Kidney epithelial cell (primary cell): Measurements from ENCODE around the gene MAF. TPM values are rescaled to one million over a fixed set of nuclear protein-coding genes. Genes with fewer than 3 reads are reported as not detected.

Experiments used
- DNase-seq: peaks from one replicate; pipeline ENCODE4 v3.0.0-alpha.2; 2010; ENCODE audit warnings: low read depth
- H3K27me3 ChIP-seq: 2 replicates; pipeline ENCODE4 v1.6.0; 2011; ENCODE audit warnings: low read length; ENCODE audit not compliant: control insufficient read depth, insufficient read depth
- H3K36me3 ChIP-seq: 2 replicates; pipeline ENCODE4 v1.5.1; 2011; ENCODE audit warnings: low read length; ENCODE audit not compliant: control insufficient read depth, insufficient read depth
- H3K4me3 ChIP-seq: 2 replicates; pipeline ENCODE4 v1.5.1; 2011; ENCODE audit warnings: low read depth, mild to moderate bottlenecking, control low read depth, low read length
- total RNA-seq: library from RNA; depleted of rRNA; stranded (reverse); fragments of >200 nt; gene quantifications from 2 replicates; pipeline ENCODE4 v1.2.3, GENCODE V29; 2015
- TF ChIP-seq, protein P1 (sequence below): IDR thresholded peaks from 2 replicates; pipeline ENCODE4 v1.5.1; 2011; ENCODE audit warnings: mild to moderate bottlenecking, moderate library complexity, low read length, control low read depth, inconsistent platforms; ENCODE audit not compliant: insufficient read depth, poor library complexity, severe bottlenecking

The MAF gene
- total RNA-seq, 1 donor from 2014 or later, result 5.0 TPM

DNA sequence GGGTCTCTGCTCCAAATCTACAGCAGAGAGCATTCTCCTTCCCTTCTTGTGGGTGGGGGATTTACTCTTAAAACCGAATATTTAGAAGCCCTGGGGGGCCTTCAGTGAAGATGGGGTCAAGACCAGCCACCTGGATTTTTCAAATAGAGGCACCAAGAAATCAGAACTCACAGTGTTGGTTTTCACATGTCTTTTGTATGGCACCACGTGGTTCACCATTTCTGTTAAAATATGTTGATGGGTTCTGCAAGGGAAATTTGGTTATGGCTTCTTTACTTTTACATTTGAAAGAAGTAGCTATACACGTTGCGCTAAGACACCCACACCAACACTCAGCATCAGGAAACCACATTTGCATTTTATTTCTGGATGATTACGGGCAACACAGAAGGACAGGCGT, 17.7 kb downstream of the MAF start:
- Histone ChIP-seq H3K27me3 (peaks cover 2% of the 10 kb centered on the region), H3K36me3 (no peaks in the 10 kb centered on the region), H3K4me3 (no peak overlapping the region)
- TF ChIP-seq, protein P1, sequence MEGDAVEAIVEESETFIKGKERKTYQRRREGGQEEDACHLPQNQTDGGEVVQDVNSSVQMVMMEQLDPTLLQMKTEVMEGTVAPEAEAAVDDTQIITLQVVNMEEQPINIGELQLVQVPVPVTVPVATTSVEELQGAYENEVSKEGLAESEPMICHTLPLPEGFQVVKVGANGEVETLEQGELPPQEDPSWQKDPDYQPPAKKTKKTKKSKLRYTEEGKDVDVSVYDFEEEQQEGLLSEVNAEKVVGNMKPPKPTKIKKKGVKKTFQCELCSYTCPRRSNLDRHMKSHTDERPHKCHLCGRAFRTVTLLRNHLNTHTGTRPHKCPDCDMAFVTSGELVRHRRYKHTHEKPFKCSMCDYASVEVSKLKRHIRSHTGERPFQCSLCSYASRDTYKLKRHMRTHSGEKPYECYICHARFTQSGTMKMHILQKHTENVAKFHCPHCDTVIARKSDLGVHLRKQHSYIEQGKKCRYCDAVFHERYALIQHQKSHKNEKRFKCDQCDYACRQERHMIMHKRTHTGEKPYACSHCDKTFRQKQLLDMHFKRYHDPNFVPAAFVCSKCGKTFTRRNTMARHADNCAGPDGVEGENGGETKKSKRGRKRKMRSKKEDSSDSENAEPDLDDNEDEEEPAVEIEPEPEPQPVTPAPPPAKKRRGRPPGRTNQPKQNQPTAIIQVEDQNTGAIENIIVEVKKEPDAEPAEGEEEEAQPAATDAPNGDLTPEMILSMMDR, result no peak
- no peak for DNase-seq

DNA sequence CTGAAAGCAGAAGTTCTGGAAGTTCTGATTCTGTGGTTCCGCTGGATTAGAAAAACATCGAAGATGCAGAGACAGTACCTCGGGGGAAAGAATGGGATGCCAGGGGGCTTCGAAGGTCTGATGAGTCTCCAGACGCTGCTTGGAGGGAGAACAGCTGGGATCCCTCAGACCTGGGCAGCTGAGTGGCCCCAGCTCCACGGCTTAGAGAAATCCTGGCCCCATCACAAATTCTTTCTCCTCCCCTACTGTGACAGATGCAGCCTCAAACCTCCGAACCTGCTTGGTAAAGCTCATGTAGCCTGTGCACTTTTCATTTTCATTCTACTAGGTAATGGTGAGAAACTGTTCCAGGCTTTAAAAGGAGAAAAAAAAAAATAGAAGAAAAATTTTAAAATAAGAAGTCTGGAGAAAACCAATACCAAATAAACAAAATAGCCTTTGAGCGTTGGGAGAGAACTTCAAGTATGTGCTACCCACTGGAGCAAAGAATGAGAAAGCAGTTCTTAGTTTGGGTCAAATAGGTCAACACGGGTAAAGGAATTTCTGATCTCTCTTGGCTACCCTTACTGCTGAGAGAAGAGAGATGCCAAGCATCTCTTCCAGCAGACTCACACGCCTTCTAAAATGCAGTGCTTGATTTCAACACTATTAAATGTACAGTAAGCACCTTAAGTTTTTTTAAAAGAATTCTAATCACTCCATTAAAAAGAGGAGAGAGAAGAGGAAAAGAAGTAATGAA, 19.9 kb downstream of the MAF start:
- DNase-seq, result no peak
- H3K36me3 ChIP-seq, result no peaks in the 10 kb centered on the region
- no peak overlapping the region for H3K4me3 ChIP-seq
- TF ChIP-seq, protein P1, result no peak
- H3K27me3 ChIP-seq, result peaks cover 2% of the 10 kb centered on the region

DNA sequence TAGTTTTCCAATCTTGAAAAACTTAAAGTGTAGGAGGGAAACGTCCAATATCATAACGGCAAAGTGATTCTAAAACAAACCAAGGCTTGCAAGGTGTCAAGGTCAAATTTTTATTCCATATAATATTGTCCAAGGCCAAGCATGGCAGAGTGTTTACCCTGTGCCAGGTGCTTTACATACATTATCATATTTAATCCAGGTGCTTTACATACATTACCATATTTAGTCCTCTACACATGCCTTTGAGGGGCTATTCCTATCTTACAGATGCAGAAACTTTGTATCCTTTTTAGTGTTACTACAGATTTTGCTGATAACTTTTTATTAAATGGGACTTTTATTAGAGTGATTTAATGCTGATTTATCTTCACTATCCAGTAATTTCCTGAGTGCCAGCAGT, 23.9 kb downstream of the MAF start:
- peaks cover 8% of the 10 kb centered on the region for H3K27me3 ChIP-seq
- TF ChIP-seq, protein P1, result no peak
- DNase-seq, result no peak

DNA sequence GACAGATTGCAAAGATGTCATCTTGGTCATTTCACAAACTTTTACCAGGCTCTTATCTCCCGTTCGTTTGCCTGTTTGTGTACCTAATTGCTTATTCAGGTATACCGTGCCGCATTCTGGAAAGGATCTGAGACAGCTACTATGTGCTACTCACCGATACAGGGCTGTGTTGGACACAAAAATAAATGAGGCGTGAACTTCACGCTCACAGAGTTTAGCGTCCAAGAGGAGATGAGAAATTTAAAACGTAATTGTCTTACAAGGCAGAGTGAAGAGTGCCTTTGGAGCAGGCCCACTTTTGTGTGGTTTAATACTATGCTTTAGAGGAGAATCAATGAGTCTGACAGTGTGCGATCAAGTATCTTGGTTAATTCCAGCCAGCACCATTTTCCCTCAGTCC, 26.7 kb downstream of the MAF start:
- H3K36me3 ChIP-seq, result no peaks in the 10 kb centered on the region
- peaks cover 8% of the 10 kb centered on the region for H3K27me3 ChIP-seq
- no peak for DNase-seq
- TF ChIP-seq, protein P1, result no peak
- no peak overlapping the region for H3K4me3 ChIP-seq

More for the DNA sequence above, 23.9 kb downstream of the MAF start:
- H3K36me3 ChIP-seq, result no peaks in the 10 kb centered on the region
- no peak overlapping the region for H3K4me3 ChIP-seq

DNA sequence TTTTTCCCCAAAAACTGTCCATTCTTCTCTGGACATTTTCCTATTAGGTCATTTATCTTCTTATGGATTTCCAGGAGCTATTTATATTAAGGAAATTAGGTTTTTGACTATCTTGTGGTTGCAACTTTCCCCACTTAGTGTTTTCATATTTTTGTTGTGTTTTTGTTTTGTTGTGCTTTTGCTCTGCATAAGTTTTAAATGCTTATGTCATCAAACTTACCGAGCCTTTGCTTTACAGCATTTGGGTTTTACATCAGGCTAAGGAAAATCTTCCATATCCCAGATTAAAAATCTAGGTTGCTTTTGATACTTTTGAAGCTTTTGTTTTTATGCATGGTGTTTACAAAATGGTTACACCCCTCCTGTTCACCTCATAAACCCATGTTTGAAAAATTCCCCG, 27.5 kb downstream of the MAF start:
- no peak for DNase-seq
- H3K27me3 ChIP-seq, result peaks cover 8% of the 10 kb centered on the region
- TF ChIP-seq, protein P1, result no peak
- no peaks in the 10 kb centered on the region for H3K36me3 ChIP-seq
- H3K4me3 ChIP-seq, result no peak overlapping the region
